H4 (cell line): ENCODE results near the gene UMAD1. TPM values are rescaled to one million over a fixed set of nuclear protein-coding genes. Genes with fewer than 3 reads are reported as not detected.

Source experiments
- DNase-seq: peaks from one replicate; pipeline ENCODE4 v3.0.0-alpha.2; 2015; ENCODE audit warnings: low spot score
- total RNA-seq: library from RNA; depleted of rRNA; stranded (reverse); fragments of >200 nt; shearing (Covaris generic); gene quantifications from 2 replicates; pipeline ENCODE4 v1.2.3, GENCODE V29; 2014; rRNA removed

The UMAD1 gene
- total RNA-seq: 46.4 and 65.9 TPM in 2 replicates

GRCh38 chr7:7640221-7641128, at the start of gene UMAD1:
Gene UMAD1, plus strand, starts transcription at chr7:7640752. Its CDS starts 32,620 bp downstream, at chr7:7673372.
- DNase-seq: peak; percentile 100

DNA sequence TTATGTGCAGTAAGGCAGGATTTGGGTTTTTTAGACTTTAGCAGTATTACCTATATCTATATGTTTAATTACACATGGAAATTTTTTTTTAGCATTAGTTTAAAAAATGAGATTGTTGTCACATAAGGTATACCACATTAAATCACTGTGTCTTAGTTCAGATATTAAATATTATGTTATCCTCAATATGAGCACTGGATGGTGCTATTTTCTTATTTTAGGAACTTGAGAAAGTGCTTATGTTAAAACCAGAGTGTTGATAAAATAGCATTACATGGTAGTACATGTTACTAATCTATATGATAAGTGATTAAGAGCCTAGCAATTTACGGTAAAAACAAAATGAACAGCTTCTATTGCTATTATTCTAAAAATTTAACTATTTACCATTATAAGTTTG, 45.1 kb upstream of the UMAD1 start:
- DNase-seq: peak; percentile 57

- DNase-seq: no peak
Observed at GRCh38 chr7:7596176-7596575, 44.4 kb upstream of the UMAD1 start.

DNA sequence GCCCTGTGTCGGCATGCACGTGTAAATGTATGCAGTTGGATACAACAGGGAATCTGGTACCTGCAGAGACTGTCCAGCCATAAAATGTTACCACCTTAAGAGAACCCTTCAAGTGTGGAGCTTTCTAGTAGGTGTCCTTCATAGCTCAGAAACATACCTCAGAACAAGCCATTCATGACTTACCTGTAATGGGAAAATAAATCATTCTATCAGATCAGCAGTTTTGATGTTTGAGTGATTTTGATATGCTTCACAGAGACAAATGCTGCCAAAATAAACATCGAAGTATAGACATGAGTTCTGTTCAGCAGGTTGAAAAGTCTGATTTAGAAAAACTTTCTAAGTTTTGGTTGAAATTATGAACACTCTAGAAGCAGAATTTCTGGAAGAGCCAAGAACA, 33.5 kb upstream of the UMAD1 start:
- no peak for DNase-seq

- no peak for DNase-seq
Observed at GRCh38 chr7:7609330-7609729, 31.2 kb upstream of the UMAD1 start.

- DNase-seq: no peak
Observed at GRCh38 chr7:7612519-7612918, 28.0 kb upstream of the UMAD1 start.

DNA sequence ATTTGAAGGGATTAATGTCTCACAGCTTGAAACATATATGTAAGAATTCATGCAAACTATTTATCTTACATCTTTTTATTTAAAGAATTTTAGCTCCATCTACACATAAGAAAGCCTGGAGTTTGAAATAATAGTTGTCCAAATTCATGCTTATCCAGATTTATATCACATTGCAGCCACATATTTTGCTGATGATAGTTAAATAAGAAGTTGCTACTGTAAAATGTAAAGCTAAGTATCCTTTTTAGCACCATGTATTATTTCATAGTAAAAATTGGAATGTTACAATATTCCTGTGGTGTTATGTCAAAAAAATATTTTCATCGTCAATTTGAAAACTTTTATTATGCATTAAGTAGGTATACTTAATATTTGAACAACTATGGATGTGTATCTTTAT, 27.3 kb upstream of the UMAD1 start:
- DNase-seq: no peak

- DNase-seq: no peak
Observed at GRCh38 chr7:7614018-7614741, 26.4 kb upstream of the UMAD1 start.

- no peak for DNase-seq
Observed at GRCh38 chr7:7617550-7617949, 23.0 kb upstream of the UMAD1 start.

DNA sequence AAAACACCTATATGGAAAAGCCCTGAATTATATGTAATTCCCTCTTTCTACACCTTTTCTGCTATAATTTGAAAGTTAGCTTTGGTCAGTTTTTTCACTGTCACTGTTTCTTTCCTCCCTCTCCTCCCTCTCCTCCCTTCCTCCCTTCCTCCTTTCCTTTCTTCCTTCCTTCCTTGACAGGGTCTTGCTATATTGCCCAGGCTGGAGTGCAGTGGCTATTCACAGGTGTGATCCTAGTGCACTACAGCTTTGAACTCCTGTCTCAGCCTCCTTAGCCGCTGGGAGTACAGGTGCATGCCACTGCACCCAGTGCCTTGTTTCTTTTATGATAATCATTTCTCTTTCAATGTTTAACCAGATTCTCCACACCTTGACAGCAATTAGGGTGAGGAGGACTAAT, 22.1 kb upstream of the UMAD1 start:
- no peak for DNase-seq

GRCh38 chr7:7620236-7620635, 20.3 kb upstream of the UMAD1 start:
- no peak for DNase-seq

DNA sequence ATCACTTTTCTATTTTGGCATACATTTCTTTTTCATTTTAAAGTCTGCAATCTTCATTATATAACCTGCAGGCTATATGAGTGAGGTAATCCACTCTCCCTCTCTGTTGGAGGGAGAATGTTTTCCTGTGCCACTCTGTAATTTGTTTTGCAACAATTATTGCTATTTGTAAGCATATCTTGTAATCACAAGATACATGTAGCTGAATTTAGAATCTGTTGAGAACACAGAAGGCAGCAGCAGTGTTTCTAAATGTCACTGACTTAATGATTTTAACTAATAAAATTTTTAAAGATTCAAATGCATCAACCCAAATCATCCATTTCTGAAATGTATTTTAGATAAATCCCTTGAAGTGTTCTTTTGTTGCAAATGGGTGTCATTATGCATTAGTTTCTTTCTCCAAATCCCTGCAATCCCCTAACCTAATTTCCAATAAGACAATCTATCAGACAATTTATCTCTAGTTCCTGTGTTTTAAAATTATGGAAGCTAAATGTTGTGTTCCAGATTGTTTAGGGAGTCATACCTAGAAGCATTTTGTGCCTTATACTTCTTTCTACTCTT, 19.8 kb upstream of the UMAD1 start:
- DNase-seq: no peak

- no peak for DNase-seq
Observed at GRCh38 chr7:7628476-7628875, 12.1 kb upstream of the UMAD1 start.

GRCh38 chr7:7630626-7631329, 9.8 kb upstream of the UMAD1 start:
- no peak for DNase-seq

DNA sequence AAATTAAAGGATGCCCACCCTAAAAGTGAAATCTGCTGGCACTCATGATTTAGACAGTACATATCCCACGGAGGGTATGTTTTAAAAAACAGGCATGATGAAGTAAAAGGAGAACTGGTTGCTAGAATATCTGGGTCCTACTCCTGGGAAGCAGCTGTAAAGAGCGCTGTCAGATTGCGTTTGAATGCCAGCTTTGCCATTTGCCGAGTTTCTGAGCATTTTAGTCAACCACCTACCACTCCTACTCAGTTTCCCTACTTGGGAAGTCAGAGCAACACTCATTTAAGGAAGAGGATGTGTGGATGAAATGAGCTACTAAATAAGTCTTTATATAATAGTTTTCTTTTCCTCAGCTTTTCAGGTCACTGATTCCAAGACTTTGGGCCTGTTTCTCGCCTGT, 1.1 kb upstream of the UMAD1 start:
- no peak for DNase-seq

- peak; percentile 47 for DNase-seq
Observed at GRCh38 chr7:7639847-7640220, 718 bp upstream of the UMAD1 start.

DNA sequence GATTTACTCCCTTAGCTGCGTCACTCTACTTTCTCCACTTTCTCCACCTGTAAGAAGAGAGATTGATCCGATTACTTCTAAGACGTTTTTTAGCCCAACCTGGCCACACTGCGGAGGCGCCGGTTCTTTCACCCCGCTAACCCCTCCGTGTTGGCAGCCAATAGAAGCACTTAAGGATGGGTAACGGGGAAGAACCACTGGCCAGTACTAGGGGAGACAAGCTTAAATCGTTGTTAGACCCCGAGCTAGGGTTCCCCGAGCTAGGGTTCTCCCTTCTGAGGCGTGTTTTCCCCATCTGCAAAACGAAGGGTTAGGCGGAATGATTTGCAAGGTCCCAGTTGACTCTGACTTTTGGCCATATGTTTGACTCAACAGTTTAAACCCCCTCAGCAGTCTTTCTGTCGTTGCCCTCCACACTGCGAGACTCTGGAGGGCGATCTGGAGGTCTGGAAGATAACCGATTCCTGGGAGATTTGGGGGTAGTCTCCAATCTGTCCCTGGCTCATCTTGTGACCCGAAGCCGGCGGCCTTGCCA, 644 bp downstream of the UMAD1 start:
- no peak for DNase-seq

DNA sequence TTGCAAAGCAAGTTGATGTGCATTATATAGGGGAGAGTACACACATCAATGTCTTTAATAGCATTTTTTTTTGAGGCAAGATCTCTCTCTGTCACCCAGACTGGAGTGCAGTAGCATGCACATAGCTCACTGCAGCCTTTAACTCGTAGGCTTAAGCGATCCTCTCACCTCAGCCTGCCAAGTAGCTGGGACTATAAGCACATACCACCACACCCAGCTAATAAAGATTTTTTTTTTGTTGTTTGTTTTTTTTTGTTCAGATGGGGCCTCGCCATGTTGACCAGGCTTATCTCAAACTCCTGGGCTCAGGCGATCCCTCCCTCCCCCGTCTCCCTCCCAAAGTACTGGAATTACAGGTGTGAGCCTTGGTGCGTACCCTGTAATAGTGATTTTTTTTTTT, 1.5 kb downstream of the UMAD1 start:
- DNase-seq: no peak

GRCh38 chr7:7647495-7648036, 7.0 kb downstream of the UMAD1 start:
- no peak for DNase-seq

- no peak for DNase-seq
Observed at GRCh38 chr7:7650682-7651206, 10.2 kb downstream of the UMAD1 start.

- DNase-seq: no peak
Observed at GRCh38 chr7:7651479-7651878, 10.9 kb downstream of the UMAD1 start.
